Muscle layer of colon (tissue), 2 donors: Measurements from ENCODE around the gene CPEB4.

Experiments used
- H3K27ac ChIP-seq: one replicate; pipeline ENCODE4 v1.7.0; 2013; ENCODE audit warnings: low read depth, mild to moderate bottlenecking, low read length, moderate library complexity
- H3K27me3 ChIP-seq, 2 donors: one replicate each; pipeline ENCODE4 v1.7.0; 2013; ENCODE audit warnings: low read length in 2 of 2, mild to moderate bottlenecking in 2 of 2; ENCODE audit not compliant: insufficient read depth in 2 of 2, control insufficient read depth in 1 of 2
- H3K36me3 ChIP-seq: one replicate; pipeline ENCODE4 v1.7.0; 2013; ENCODE audit warnings: mild to moderate bottlenecking, low read length; ENCODE audit not compliant: insufficient read depth
- H3K4me1 ChIP-seq: one replicate; pipeline ENCODE4 v1.7.0; 2013; ENCODE audit warnings: mild to moderate bottlenecking, low read length; ENCODE audit not compliant: insufficient read depth
- H3K4me3 ChIP-seq, 2 donors: one replicate each; pipeline ENCODE4 v1.7.0; 2013; ENCODE audit warnings: low read length in 2 of 2, low read depth in 1 of 2, mild to moderate bottlenecking in 1 of 2, moderate library complexity in 1 of 2
- H3K9ac ChIP-seq: one replicate; pipeline ENCODE4 v1.7.0; 2013; ENCODE audit warnings: low read length
- H3K9me3 ChIP-seq: one replicate; pipeline ENCODE4 v1.7.0; 2013; ENCODE audit warnings: mild to moderate bottlenecking, low read length
- donor health status: abdominal sarcoma.
- donor health status: Adenocarcinoma of cecum.

Gene CPEB4

DNA sequence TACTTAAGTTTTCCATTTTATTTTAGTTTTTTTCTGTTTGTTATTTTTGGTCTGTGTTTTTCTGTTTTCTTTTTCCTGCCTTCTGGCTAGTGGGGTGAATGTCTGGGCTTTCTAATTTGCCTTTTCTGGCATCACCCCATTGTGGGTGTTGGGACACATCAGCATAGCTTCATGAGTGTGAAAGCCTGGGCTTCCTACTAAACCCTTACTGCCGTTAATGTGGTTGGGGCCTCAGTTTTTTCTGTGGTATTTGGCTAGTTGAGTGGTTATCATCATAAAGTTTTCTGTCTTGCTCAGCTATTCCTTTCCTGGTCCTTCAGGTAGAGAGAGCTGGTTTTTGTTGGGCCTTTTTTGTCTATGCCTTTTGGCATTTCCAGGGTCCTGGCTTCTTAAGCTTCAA lies 122.2 kb downstream of the CPEB4 start:
- H3K4me3 ChIP-seq: no peak overlapping the region
- H3K27ac ChIP-seq: no peak overlapping the region
- no peaks in the 10 kb centered on the region for H3K27me3 ChIP-seq
- H3K36me3 ChIP-seq: no peaks in the 10 kb centered on the region
- H3K4me1 ChIP-seq: no peaks in the 10 kb centered on the region
- H3K9ac ChIP-seq: no peak overlapping the region
- no peaks in the 10 kb centered on the region for H3K9me3 ChIP-seq

DNA sequence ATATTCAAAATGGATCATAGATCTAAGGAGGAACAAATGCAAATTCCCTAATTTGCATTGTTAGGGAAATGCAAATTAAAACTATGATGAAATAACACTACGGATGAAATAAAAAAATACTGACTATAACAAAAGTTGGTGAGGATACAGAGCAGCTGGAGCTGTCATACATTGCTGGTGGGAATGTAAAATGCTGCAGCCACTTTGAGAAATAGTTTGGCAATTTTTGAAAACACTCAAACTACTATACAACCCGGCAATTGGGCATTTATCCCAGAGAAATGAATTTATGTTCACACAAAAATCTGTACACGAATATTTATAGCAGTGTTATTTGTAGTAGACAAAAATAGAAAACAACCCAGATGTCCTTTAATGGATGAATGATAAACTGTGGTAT lies 123.3 kb downstream of the CPEB4 start:
- Histone ChIP-seq H3K4me1 (no peaks in the 10 kb centered on the region), H3K9ac (no peak overlapping the region), H3K27ac (no peak overlapping the region), H3K36me3 (no peaks in the 10 kb centered on the region), H3K27me3 (no peaks in the 10 kb centered on the region), H3K4me3 (no peak overlapping the region), H3K9me3 (no peaks in the 10 kb centered on the region)
